GDM1 (cell line): Measurements from ENCODE around the gene EPS8L3.
"Not testable (repeated sequence)": the region's sequence is repeated elsewhere in the genome, so short reads cannot be mapped to it uniquely, and the experiment has no call there.

ENCODE experiments used
- DNase-seq: peaks from one replicate; lab custom pipeline; 2025; lab: John Stamatoyannopoulos, UW

The EPS8L3 gene

DNA sequence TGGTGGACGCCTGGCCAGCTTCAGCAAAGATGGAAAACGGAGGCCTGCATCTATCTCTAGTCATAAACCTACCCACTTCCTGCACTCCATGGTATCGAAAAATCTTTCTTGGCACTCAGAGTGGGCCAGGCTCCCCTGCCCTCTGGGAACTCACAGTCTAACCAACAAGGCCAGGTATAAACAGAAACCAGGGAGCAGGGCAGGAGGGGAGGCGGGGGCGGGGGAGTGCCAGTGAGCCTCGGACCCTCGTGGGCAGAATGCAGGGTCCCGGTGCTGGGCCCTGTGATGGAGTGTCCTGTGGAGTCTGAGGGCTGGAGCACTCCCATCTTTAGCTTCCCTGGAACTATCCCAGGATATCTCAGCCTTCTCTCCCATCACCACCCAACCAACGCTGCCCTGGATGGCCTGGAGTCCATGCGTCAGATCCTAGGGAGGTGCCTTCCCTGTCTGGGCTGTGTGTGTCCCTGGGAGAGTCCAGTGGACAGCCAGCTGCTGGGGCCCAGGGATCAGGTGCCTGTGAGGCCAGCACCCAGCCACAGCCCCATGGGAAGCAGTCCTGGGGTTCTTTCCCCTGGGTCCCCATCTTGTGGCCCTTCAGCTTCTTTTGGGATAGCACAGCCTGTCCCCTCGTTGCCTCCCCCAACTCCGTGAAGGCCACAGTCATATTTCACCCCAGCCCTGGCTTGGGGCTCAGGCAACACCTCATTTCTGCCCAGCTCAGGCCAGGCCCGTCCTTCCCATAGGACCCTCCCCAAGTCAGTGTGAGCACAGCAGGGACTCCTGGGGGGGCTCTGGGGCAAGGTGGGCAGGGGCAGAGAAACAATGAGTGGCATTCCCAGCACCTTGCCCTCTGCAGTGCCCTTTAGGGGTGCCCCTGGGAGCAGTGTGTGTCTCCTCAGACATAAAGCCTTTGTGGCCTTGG, 1.1 kb upstream of the EPS8L3 start:
- DNase-seq, result no peak

DNA sequence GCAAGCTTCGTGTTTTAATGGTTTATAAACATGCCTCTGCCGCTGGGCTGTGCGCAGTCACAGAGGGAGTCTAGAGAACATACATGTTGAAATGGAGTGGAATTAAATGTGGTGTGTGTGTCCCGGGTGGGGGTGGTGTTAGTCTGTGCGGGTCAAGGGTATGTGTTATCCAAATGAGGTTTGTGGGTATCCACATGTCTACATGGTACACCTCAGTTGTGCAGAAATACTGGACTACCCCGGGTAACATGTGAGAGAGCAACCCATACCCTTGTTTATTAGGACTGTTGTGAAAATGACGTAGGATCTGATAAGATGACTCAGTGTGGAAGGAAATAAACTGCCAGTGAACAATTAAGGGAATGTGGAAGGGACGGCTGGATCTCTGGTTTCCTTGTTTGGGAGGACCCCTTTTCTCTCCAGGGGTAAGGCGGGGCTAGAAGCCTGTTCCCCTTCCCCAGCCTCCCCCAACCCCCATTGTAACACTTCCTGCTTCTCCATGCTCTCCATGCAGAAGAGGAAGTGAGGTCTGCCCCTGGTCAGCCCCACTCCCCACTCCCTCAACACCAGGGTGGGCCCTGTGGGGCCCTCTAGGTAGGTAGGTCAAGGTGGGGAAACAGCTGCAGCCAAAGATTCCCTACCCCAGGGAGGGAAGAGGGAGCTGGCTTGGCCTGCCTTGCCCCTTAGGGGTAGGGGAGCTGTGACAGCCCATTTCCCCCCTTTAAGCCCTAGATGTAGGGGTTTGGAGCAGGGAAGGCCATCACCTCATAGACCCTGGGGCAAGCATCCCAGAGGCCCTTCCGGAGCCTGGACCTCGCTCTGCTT, 690 bp downstream of the EPS8L3 start:
- DNase-seq, result peak; percentile 52

DNA sequence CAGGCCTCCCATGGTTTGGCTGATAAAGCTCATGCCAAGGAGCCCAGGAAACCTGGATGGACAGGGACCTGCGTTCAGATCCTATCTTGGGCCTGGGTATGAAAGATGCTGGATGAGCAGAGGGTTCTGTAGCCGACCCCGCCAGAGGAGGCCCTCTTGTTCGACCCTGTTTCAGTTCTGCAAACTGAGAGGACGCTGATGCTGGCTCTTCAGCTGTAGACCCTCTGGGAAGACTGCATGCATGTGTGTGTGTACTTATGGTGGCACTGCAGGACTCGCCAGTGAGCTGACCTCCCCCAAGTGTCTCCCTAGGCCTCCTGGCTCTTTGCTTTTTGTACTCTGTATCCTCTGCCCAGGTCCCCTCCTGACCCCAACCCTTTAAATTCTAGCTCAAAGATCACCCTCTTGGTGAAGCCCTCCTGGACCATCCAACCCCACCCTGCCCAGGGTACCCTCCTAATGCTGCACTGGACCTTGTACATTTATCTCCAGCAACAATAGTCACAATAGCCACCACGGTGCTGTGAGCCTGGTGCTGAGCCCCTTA, 1.6 kb downstream of the EPS8L3 start:
- no peak for DNase-seq

DNA sequence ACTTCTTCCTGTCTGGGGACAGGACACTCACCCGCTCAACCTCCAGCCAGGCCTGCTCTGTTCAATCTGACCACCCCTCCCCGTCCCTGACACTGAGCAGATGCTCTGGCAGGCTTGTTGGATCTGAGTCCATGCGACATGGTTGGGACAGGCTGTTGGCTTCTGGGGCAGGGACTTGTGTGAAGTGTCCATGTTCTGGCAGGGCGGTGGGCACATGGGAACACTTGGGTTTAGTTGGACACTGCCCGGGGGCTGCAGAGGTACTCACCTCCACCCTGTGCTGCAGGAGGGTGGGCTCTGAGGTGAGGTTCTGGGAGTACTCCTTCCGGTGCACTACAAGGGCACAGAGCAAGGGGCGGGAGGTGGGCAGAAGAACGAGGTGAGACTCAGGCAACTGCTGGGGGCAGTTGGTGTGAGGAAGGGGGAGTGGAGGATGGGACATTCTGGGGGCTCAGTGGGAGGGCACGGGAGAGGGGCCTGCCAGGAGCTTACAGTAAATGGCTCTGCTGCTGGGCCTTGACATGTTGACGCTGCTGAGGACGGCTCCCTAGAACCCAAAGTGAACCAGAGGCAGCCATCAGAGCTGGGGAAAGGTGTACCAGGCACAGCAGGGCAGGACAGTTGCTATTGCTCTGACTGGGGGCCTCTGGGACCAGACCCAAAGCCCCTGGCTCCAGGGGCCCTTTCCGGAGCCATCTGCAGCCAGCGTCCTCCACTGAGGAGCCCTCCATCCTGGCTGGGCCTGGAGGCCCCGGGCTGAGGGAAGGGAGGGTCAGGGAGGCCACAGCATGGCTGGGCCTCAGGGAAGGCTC, 2.3 kb downstream of the EPS8L3 start:
- DNase-seq, result no peak

DNA sequence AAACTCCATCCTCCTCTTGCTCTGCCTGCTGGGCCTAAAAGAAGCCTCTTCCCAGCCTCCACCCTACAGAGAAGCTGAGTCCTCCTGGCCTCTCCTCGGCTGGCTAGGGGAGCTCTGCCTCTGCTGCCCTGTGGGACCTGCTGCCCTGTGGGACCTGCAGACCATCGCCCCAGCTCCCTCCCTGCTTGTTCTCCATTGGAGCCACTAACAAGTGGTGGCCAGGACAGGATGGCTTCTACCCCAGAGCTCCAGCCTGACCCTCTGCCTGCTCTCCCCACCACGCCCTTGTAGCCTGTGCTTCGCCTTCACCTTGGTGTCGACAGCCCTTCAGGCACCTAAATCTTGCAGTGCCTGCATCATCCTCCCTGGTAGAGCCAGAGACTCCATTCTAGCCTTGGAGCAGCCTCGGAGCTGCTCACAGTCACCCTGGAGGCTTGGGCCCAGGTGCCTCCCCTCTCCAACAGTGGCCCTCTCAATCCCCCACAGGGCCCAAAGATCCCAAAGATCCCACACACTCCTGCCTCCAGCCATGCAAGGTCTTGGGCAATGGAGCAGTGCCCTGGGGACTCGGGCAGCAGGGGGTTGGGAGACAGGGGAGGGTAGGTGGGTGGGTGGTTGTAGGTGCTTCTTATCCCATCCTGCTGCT, 3.0 kb downstream of the EPS8L3 start:
- DNase-seq, result no peak

DNA sequence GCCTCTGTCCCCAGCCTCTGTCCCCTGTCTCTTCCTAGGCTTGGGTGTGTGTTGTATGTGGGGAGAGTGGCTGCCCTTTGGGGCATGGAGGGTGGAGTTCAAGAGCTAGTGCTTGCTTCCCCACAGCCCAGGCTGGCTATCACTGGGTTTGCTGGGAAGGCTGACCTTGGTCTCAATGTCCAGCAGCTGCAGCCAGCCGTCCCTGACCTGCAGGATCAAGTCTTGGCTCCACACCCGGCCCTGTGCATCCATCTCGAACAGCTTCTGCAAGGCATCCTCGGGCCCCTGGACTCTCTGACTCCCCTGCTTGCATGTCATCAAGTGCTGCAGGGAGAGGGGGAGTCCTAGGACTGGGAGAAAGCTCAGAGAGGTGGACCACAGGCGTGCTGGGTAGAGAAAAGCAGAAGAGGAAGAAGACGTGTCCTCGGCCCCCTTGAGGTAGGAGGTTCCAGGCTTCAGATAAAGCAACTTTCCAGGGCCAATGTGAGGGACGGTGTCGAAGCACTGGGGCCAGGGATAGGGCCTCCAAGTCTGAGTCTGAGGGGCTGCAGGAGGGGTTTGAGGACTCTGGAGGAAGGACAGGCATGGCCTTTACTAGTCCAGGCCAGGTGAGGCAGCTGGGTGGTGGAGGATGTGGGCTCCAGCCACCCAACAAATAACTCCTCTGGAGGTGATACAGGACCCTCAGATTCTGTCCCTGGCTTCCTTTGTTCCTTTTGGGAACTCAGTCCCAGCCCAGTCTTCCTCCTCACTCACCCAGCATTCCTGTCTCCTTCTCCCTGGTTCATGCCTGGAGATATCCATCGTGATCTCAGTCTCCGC, 4.0 kb downstream of the EPS8L3 start:
- DNase-seq, result no peak

DNA sequence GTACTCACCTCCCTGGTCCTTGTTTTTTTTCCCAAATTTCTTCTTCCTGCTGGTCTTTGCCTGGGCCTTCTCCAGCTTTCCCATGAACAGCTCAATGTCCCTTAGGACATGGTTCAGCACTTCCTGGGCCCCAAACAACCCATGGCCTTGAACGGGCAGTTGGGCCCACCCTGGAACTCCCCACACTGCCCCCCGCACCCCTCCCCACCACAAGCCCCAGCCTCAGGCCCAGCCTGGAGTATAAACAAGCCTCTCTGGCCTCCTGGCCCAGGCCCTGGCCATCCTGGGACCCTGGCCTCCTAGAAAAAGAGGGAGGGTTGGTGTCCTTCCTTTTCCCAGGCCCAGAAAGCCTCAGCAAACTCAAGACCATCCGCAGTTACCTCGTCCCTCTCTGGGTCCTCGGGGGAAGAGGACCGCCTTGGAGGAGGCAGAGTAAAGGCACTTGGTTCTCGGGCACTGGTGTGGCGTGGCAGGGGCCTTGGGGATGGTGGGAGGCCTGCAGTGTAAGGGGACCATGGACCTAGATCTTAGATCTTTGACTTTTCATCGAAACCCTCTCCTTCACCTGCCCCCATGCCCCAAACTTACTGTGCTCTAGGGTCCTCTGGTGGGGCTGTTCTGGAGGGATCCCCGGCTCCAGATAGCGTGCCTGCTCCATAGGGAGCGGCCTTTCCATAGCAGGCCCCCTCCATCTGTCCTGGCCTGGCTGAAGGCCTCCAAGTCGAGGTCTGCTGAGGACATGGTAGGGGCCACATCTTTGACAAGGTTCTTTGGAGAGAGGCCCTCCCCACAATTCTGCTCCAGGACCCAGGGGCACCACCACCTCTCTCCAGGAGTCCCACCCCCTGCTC, 5.6 kb downstream of the EPS8L3 start:
- DNase-seq, result no peak

DNA sequence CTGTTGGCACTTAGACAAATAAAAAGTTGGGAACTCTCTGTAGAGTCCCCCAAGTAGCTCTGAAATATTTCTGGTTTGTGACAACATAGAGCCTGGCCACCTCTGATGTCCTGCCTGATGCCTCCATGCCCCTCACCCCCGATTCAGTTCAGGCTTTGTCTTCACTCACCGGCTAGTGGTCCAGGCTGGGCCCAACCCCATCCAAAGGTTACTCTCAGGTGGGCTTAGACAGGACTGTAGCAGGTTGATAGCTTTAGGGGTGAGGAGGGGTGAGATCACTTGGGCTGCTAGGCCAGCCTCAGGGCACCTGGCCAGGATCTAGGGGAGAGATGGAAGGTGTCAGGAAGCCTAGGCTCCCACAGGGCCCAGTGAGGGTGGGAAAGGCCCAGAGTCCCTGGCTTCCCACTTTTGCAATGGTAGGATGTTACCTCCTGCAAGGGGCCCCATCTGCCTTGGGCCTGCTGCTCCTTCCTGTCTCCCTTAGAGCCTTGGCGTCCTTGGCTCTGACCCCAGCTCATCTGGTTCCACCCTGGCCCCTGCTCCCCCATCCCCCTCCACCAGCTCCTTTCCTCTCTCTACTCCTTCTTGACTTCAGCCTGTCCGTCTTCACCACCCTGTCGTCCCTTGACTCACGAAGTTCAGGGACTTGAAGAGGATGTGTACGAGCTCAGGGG, 6.7 kb downstream of the EPS8L3 start:
- no peak for DNase-seq

DNA sequence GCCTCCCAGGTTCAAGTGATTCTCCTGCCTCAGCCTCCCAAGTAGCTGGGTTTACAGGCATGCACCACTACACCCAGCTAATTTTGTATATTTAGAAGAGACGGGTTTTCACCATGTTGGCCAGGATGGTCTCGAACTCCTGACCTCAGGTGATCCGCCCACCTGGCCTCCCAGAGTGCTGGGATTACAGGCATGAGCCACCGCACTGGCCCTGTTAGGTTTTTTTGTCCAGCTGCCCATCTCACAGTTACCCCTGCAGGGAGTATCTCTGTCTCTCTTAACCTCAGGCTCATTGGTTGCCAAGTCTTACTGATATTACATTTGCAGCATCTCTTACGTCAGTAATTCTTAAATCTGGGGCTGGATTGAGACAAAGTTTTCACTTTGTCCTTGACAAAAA, 7.4 kb downstream of the EPS8L3 start:
- DNase-seq, result not testable (repeated sequence)

DNA sequence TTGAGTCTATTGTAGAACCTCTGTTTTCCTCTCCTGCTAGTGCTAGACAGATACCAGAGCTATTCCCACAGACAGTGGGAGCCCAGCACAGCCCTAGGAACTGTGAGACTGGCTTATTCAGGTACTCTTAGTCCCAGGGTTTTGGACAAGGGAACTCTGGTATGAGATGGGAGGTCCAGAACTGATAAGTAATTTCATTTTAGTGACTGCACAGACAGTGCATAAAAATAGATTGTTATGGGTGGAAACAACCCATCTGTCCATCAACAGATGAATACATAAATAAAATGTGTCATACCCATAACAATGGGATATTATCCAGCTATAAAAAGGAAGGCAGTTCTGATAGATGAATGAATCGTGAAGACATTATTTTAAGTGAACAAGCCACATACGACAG, 9.0 kb downstream of the EPS8L3 start:
- DNase-seq, result no peak

DNA sequence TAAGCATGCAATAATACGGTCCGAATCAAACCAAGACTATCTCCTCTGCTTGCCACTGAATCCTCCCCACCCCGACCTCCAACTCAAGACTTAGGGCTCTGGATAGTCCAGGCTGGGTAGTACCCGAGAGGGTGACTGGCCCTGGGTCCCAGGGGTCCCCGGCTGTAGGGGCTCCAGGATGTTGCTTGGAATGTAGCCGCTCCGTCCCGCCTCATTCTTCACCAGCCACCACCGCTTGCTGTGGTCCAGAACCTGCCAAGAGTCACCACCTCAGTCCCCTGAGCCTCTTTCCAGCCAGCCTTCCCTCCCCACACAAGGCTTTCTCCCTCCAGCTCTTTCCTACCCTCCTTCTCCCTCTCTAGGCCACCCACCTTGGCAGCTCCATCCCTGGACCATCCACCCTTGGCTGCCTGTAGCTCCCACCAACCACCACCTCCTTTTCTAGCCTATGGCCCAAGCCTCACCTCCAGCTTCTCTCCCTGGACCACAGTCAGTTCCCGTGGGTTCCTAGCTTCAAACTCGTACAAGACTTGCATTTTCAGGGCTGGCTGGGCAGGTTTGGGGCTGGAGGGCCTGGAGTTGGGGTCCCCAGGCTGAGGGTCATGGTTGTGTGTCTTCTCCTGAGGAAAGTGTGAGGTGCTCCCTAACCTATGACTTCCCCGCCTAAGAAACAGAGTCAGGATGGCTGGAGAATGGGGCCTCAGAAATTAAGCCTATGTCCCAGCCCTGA, 12.0 kb downstream of the EPS8L3 start:
- DNase-seq, result no peak

DNA sequence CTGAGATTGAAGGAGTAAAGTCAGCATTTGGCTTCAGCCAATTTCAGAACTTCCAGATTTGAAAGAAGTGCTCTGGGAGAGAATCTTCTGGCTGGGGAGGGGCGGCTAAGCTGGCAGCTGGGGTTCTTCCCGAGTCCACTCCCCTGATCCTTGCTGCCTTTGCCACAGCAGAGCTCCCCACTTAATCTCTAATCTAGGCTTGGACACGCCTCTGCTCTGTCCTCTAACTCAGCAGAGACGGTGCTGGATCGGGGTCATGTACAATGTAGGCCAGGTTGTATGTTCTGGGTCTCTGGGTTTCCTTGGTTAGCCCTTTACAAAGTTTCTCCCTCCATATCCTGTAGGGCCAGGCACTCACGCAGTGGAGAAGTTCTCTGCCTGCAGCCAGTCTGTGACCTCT, 12.8 kb downstream of the EPS8L3 start:
- no peak for DNase-seq

DNA sequence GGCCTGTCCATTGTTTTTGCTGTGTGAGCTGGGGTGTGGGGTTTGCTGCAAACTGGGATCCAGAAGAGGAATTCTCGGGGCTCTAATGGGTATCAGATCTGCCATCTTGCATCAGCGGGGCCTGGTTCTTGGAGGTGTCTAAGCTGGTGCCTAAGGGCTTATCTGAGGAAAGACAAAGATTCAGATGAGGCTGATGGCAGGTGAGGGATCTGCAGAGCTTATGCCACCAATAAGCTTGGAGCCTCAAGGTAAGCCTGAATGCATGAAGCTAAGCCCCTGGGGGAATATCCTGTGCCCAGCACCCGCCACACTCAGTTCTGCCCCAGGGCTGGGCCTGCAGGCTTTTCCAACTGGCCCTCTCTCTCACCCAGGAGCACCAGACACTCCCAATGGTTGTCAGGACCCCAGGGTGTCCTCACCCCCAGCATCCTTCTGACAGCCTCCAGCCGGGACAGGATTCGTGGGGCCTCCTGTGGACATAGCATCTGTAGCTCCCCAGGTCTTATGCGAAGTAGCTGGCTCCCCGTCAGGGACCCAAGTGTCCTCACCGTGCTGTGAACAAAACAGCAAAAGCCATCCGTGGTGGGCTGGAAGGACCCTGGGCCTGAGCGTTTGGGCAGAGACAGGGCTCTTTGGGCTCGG, 13.4 kb downstream of the EPS8L3 start:
- DNase-seq, result no peak

DNA sequence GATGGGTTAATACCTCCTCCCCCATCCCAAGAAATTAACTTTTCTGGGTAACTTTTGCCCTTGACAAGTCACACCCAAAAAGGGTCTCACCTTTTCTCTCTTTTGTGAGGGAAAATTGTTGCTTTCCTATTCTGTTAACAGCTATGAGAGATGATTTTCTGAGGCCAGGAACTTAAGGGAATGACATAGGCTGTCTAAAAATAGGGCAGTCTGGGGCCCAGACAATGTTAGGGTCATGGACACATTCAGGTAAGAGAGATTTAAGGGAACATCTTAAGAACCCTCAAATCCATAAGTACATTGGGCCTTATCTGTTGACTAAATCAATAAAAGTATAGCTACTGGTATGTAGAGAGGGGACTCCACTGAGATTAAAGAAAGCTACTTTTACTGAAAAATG, 14.5 kb downstream of the EPS8L3 start:
- no peak for DNase-seq

DNA sequence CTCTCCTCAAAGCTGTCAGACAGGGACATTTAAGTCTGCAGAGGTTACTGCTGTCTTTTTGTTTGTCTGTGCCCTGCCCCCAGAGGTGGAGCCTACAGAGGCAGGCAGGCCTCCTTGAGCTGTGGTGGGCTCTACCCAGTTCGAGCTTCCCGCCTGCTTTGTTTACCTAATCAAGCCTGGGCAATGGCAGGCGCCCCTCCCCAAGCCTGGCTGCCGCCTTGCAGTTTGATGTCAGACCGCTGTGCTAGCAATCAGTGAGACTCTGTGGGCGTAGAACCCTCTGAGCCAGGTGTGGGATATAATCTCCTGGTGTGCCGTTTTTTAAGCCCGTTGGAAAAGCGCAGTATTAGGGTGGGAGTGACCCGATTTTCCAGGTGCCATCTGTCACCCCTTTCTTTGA, 15.4 kb downstream of the EPS8L3 start:
- not testable (repeated sequence) for DNase-seq

DNA sequence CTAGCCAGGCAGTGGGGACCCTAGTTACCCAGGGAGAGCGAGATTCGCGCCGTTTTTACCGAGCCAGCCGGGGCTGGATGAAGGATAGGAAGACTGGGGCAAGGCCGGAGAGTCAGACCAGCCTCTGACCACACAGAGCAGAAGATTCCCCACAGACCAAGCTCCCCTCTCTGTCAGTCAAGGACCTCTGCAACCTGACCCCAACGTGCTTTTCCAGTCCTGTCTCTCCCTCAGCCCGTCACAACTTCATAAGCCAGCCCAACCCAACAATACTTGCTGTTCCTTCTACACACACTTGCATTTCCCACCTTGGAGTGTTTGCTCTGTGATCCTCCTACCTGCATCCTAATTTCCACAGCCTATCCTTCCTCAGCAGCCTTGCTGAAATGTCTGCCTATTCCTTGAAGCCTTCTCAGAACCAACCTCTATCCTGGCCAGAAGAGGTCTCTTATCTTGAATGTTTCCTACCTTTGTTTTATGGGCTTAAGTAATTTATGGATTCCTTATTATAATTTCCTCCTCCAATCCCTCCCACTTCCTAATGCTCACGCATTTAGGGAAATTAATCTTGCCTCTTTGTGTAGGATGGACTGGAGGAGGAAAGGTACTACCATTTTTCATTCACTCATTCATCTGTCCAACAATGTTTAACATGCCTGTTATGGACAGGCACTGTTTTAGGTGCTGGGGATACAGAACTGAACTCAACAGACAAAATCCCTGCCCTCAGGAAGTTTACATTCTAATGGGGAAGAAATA, 22.9 kb downstream of the EPS8L3 start, which contains the start of gene GSTM3:
TSS of gene GSTM3 (minus strand) at position 424 of the 759 bp plus-strand sequence. CDS start 751 bp downstream, outside the sequence.
- DNase-seq, result no peak
